Islet of Langerhans (tissue), 1 donor: ENCODE data around the gene ASPG.

Source experiments
- FAIRE-seq: peaks from one replicate; lab custom pipeline; 2011; peaks lifted over from hg19 to GRCh38; lab: Jason Lieb, UNC

The ASPG gene

GRCh38 chr14:104076743-104077142, 8.8 kb upstream of the ASPG start:
- no peak for FAIRE-seq

GRCh38 chr14:104078031-104078455, 7.5 kb upstream of the ASPG start:
- peak; percentile 98 for FAIRE-seq

- no peak for FAIRE-seq
Observed at GRCh38 chr14:104080376-104081260, 4.9 kb upstream of the ASPG start.

- no peak for FAIRE-seq
Observed at GRCh38 chr14:104081261-104081835, 4.2 kb upstream of the ASPG start.

- FAIRE-seq: no peak
Observed at GRCh38 chr14:104081951-104082464, 3.5 kb upstream of the ASPG start.

GRCh38 chr14:104082807-104083206, 2.7 kb upstream of the ASPG start:
- FAIRE-seq: no peak

GRCh38 chr14:104084251-104085002, 1.1 kb upstream of the ASPG start:
- no peak for FAIRE-seq

- no peak for FAIRE-seq
Observed at GRCh38 chr14:104085889-104086201, 345 bp downstream of the ASPG start.

- FAIRE-seq: no peak
Observed at GRCh38 chr14:104086210-104086660, 735 bp downstream of the ASPG start.

GRCh38 chr14:104086661-104087461, 1.4 kb downstream of the ASPG start:
- FAIRE-seq: no peak

- no peak for FAIRE-seq
Observed at GRCh38 chr14:104087505-104087904, 2.0 kb downstream of the ASPG start.

GRCh38 chr14:104087981-104088850, 2.7 kb downstream of the ASPG start:
- no peak for FAIRE-seq

- no peak for FAIRE-seq
Observed at GRCh38 chr14:104090071-104090748, 4.7 kb downstream of the ASPG start.

- no peak for FAIRE-seq
Observed at GRCh38 chr14:104091061-104091926, 5.8 kb downstream of the ASPG start.

GRCh38 chr14:104091927-104092771, 6.6 kb downstream of the ASPG start:
- FAIRE-seq: no peak

GRCh38 chr14:104092931-104093365, 7.4 kb downstream of the ASPG start:
- no peak for FAIRE-seq

- FAIRE-seq: no peak
Observed at GRCh38 chr14:104093366-104094055, 8.0 kb downstream of the ASPG start.
